Activated CD4-positive, alpha-beta T cell treated with anti-CD3 and anti-CD28 coated beads, Interleukin-2, amount 50 U/mL, for 4 hours (primary cell): Measurements from ENCODE around the gene PRKACB.
"Not testable (repeated sequence)": the region's sequence is repeated elsewhere in the genome, so short reads cannot be mapped to it uniquely, and the experiment has no call there.

Experiments
- DNase-seq, 2 experiments: peaks; one replicate each; pipeline ENCODE4 v3.0.0-alpha.2; 2020

PRKACB gene

GRCh38 chr1:84143796-84144565 is at the start of gene PRKACB:
TSS of gene PRKACB (plus strand) at chr1:84144271. CDS start at chr1:84144362, 91 bp downstream.
- DNase-seq: no peak

GRCh38 chr1:84095308-84095707 is 48.8 kb upstream of the PRKACB start:
- DNase-seq: no peak

- no peak for DNase-seq
Measured at GRCh38 chr1:84096176-84096575, 47.9 kb upstream of the PRKACB start.

- no peak for DNase-seq
Measured at GRCh38 chr1:84101204-84101603, 42.9 kb upstream of the PRKACB start.

GRCh38 chr1:84103197-84103992 is 40.7 kb upstream of the PRKACB start:
- no peak for DNase-seq

- DNase-seq: not testable (repeated sequence)
Measured at GRCh38 chr1:84107538-84107937, 36.5 kb upstream of the PRKACB start.

- no peak for DNase-seq
Measured at GRCh38 chr1:84107955-84108354, 36.1 kb upstream of the PRKACB start.

GRCh38 chr1:84108900-84109578 is 35.0 kb upstream of the PRKACB start:
- DNase-seq: no peak

- no peak for DNase-seq
Measured at GRCh38 chr1:84110629-84111028, 33.4 kb upstream of the PRKACB start.

GRCh38 chr1:84116558-84116957 is 27.5 kb upstream of the PRKACB start:
- DNase-seq: no peak

- DNase-seq: no peak
Measured at GRCh38 chr1:84117868-84118267, 26.2 kb upstream of the PRKACB start.

- no peak for DNase-seq
Measured at GRCh38 chr1:84121360-84121759, 22.7 kb upstream of the PRKACB start.

GRCh38 chr1:84122780-84123382 is 21.2 kb upstream of the PRKACB start:
- DNase-seq: peak; percentile 49 to 50

GRCh38 chr1:84133479-84133878 is 10.6 kb upstream of the PRKACB start:
- DNase-seq: no peak

GRCh38 chr1:84135341-84135740 is 8.7 kb upstream of the PRKACB start:
- no peak for DNase-seq

GRCh38 chr1:84141182-84142003 is 2.7 kb upstream of the PRKACB start:
- DNase-seq: no peak

- no peak for DNase-seq
Measured at GRCh38 chr1:84145068-84145467, 997 bp downstream of the PRKACB start.

- no peak for DNase-seq
Measured at GRCh38 chr1:84146411-84147032, 2.5 kb downstream of the PRKACB start.

GRCh38 chr1:84148758-84149157 is 4.7 kb downstream of the PRKACB start:
- DNase-seq: no peak

GRCh38 chr1:84152649-84153056 is 8.6 kb downstream of the PRKACB start:
- no peak for DNase-seq

- DNase-seq: no peak
Measured at GRCh38 chr1:84155517-84155916, 11.4 kb downstream of the PRKACB start.

GRCh38 chr1:84156210-84156621 is 12.1 kb downstream of the PRKACB start:
- no peak for DNase-seq
